NCI-H146 treated with DMSO at 0.1 percent for 48 hours (cell line): Measurements from ENCODE around the gene C1orf35.
"Not testable (repeated sequence)": the region's sequence is repeated elsewhere in the genome, so short reads cannot be mapped to it uniquely, and the experiment has no call there.

Experiments used
- DNase-seq: peaks from one replicate; lab custom pipeline; 2025; ENCODE audit not compliant: unreplicated experiment; lab: John Stamatoyannopoulos, UW

The C1orf35 gene

GRCh38 chr1:228142701-228143136 lies 39.6 kb upstream of the C1orf35 start:
- DNase-seq = no peak

GRCh38 chr1:228142155-228142691 lies 39.1 kb upstream of the C1orf35 start:
- no peak for DNase-seq

DNA sequence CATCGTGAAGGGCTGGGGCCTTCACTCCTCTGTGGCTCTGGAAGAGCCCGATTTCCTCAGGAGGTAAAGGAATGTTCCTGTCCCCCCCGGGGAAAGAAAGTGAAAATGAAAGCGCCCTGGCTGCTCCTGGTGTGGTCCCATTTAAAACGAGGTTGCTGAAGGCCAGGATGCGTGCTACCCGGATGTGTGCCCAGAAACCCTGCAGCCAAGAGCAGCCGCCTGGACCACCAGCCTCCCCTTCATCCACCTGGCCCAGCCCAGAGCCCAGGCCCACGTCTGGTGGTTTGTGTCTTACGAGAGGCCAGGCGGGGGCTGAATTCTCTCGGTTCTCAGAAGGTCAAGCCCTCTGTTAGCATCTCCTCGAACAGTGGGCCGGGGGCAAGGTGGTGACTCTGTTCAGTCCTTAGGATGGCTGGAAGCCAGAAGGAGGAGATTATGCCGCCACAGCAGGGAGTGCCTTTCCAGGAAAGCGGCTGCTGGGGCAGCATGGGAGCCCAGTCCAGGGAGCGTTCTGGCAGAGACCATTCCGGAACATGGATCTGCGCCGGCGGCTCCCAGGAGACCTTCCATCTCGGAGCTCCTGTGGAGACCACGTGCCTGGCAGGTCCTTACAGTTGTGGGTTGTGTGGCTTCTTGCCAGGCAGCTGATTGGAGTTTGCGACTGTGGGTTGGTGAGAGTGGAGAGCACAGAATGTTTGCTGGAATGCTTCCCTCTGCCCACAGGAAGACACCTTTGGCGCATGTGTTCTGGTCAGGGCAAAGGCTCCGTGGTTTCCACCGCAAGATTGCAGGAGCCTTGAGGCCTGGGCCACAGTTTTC lies 38.3 kb upstream of the C1orf35 start:
- DNase-seq = no peak

GRCh38 chr1:228140724-228141225 lies 37.6 kb upstream of the C1orf35 start:
- DNase-seq = no peak

GRCh38 chr1:228139931-228140723 lies 37.0 kb upstream of the C1orf35 start, which contains the start of gene GUK1:
Gene GUK1 (plus strand): TSS chr1:228140279. CDS start chr1:228140303, 24 bp downstream.
- DNase-seq = peak; percentile 93

- DNase-seq = no peak
Observed at GRCh38 chr1:228139406-228139930, 36.3 kb upstream of the C1orf35 start.

DNA sequence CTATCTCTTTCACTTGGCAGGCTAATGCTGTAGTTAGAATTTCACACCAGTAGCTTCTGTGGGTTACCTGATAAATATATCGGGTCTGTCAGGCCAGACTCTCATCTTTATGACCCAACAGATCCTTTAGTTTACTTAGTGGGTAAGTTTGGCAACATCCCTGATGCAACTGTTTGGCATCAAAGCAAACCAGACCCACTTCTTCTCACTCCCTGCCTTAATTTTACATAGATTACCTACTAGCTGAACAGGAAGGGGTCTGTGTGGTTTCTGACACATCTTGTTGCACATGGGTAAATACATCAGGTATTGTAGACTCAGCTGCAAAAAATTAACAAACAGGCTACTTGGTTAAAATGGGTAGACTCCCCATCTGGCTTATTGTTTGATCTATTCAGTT lies 33.8 kb upstream of the C1orf35 start:
- DNase-seq = no peak

GRCh38 chr1:228134591-228134990 lies 31.5 kb upstream of the C1orf35 start:
- no peak for DNase-seq

DNA sequence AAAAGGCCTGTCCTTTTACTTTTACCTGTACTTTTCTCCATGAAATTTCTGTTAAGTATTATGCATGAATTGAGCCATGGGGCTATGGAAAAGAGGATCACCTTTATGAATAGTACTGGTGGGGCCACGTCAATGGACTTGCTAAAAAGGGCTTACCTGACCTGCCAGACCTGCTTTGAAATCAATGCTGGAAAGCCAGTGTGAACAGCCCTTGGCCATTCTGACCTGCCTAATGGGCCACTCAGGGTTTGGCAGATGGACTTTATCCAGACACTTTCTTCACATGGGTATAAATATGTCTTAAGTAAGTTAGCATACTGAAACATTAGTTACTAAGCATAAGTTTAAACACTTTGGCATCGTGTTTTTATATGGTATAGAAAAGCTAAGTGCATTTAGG lies 28.6 kb upstream of the C1orf35 start:
- no peak for DNase-seq

DNA sequence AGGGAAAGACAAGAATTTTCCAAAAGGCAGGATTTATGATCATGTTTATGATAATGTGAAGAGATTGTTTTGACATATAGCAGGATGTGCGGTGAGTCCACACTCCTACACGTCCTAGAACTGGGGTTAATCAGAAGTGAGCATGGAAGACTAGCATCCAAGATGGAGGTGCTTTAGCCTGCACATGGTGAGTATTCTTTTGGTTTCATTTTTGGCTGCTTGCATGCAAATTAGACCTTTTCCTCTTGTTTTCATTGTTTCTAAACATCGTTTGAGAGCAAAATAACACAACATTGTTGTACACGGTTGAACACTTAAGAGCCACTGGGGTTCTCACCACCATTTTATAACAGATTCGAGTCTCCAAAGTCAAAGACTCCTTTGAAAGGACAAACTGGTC lies 22.1 kb upstream of the C1orf35 start:
- no peak for DNase-seq

DNA sequence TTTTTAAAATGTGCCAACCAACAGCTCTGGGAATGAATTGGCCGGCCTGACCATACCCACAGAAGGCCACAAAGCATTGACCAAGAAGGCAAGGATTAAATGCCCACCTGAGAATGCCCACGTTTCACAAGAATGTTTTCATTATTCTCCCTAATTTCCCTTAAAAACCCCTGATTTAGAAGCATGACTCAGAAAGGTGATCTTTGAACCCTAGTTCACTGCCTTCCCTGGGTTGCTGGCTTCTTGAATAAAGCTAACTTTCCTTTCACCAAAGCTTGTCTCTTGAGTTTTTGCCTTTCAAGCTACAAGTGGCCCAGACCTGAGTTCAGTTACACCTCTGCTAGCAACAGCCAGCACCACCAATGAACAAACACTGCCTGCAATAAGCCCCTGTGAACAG lies 20.4 kb upstream of the C1orf35 start:
- DNase-seq = no peak

- DNase-seq = no peak
Observed at GRCh38 chr1:228122921-228123441, 19.9 kb upstream of the C1orf35 start.

DNA sequence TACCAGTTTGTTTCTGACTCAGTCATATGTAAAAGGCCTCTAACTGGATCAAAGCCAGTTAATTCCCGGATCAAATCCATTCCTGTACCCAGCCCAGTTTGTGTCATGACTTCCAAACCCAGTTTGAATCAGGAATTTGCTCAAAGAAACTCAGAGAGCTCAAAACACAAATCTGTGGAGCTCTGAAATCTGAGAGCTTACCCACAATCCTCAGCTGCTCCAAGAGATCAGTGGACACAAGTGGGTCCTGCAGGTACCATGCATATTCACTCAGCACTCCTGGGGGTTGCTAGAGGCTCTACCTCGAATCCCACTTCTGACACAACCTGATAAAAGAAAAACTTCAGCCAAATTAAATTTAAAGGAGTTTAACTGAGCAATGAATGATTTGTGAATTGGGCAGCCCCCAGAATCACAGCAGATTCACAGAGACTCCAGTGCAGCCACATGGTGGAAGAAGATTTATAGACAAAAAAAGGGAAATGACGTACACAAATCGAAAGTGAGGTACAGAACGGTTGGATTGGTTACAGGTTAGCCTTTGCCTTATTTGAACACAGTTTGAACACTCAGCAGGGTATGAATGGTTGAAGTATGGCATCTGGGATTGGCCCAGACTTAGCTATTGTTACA lies 17.8 kb upstream of the C1orf35 start:
- no peak for DNase-seq

- no peak for DNase-seq
Observed at GRCh38 chr1:228120351-228120750, 17.2 kb upstream of the C1orf35 start.

DNA sequence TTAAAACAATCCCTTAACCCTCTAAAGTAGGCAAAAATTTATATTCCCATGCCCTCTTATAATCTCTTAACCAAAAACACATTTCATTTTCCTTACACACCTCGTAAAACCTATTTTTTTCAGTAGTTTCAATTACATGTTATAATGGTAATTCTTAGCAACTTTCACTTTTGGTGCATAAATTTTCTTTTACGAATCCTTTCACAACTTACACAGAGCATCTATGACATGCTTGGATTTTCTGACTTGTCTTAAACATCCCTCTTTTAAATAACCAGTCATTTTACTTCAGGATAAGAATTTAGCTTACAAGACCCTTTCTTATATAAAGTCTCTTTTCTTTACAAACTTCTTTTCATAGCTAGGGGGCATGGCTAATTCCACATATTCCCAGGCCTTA lies 14.9 kb upstream of the C1orf35 start:
- no peak for DNase-seq

DNA sequence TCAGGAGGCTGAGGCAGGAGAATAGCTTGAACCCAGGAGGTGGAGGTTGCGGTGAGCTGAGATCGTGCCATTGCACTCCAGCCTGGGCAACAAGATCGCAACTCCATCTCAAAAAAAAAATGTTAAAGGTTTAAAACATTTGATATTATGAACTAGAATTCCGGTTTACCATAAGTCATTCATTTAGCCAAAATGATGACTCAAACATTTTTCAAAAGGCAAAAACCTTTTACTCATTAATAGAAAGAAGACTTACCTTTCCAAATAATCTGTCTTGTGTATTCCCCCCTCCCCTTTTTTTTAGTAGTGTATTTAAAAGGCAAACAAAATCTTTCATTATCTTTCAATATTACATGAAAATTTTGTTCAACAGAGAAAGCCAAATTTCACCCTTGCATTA lies 14.2 kb upstream of the C1orf35 start:
- DNase-seq = no peak

DNA sequence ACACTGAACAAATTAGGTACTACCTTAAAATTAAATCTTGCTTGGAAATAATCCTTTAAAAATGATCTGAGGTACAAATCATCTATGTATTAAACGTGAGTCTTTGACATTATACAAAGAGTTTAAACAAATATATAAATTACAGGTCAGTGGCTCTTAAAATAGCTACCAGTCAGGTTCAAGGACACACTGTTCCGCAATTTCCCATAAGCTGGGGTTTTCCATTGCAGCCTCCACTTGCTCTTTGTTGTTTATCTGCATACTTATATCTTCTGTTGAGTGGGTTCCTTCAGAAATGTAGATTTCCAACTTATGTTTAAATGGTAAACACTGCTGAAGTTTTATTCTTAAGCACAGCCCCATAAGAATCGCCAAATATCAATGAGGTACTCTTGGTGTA lies 11.7 kb upstream of the C1orf35 start:
- DNase-seq = no peak

- no peak for DNase-seq
Observed at GRCh38 chr1:228112617-228113016, 9.5 kb upstream of the C1orf35 start.

- DNase-seq = no peak
Observed at GRCh38 chr1:228112167-228112566, 9.0 kb upstream of the C1orf35 start.

DNA sequence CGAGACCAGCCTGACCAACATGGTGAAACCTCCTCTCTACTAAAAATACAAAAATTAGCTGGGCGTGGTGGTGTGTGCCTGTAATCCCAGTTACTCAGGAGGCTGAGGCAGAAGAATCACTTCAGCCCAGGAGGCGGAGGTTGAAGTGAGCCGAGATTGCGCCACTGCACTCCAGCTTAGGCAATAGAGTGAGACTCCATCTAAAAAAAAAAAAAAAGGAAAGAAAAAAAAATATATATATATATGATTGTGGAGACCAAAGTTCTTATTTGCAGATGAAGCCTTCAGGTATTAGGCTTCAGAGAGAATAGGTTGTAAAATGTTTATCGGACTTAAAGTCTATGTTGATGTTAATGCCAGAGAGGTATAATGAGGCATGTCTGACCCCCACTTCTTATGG lies 8.2 kb upstream of the C1orf35 start:
- DNase-seq = not testable (repeated sequence)

DNA sequence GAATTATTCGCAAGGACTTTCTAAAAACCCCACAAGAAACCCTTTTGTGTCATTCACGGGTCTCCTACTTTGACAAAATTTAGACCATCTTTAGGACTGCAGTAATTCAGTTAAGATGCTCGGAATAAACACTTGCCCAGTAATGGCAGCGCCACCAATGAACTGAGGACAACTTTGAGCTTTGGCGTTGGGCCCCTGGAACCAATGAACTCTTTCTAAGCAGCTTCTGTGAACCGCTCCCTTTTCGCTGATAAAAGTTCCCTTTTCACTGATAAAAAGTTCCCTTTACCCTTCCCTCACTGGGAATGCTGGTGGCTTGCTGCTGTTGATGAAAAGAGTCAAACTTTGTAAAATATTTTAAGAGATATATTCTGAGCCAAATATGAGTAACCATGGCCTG lies 7.4 kb upstream of the C1orf35 start:
- no peak for DNase-seq
